Measurements from ENCODE around the gene P2RY1. TPM values are rescaled to one million over a fixed set of nuclear protein-coding genes. Genes with fewer than 3 reads are reported as not detected.

The P2RY1 gene
- total RNA-seq, 1 experiment from 2014 or later: 6.3 TPM

GRCh38 chr3:152835601-152836102, 721 bp downstream of the P2RY1 start:
- Histone ChIP-seq H4K20me1 (ENCODE audit: control insufficient read depth, insufficient read depth, insufficient read length) (no peaks in the 10 kb centered on the region), H3K27me3 (ENCODE audit: insufficient read depth, low read length) (no peaks in the 10 kb centered on the region), H3K4me1 (ENCODE audit: insufficient read depth, low read length) (0 out of 2 replicates have a peak, but pooled peaks cover 2% of the 10 kb centered on the region), H3K9ac (ENCODE audit: extremely low read depth, insufficient read length, low read length) (peak overlapping the region; percentile 32), H3K18ac (ENCODE audit: insufficient read length, low read depth, low read length) (no peak overlapping the region), H3K9me3 (ENCODE audit: control insufficient read depth, low read depth, low read length) (no peaks in the 10 kb centered on the region), H2BK15ac (ENCODE audit: low read depth, low read length) (no peak overlapping the region), H4K5ac (ENCODE audit: insufficient read length, low read depth, low read length) (no peak overlapping the region), H3K79me1 (ENCODE audit: insufficient read depth, low read depth, low read length, poor library complexity, severe bottlenecking) (no peaks in the 10 kb centered on the region), H2BK12ac (ENCODE audit: insufficient read length, low read depth, low read length) (no peak overlapping the region), H3K4ac (ENCODE audit: low read depth, low read length) (no peak overlapping the region), H2BK20ac (ENCODE audit: low read depth, low read length, poor library complexity, severe bottlenecking) (no peak overlapping the region), H4K8ac (replicated peaks; ENCODE audit: insufficient read length, low read depth, low read length) (no peak overlapping the region), H3K27ac (ENCODE audit: insufficient read length, low read depth, low read length) (no peak overlapping the region), H2BK5ac (ENCODE audit: insufficient read length, low read length) (no peak overlapping the region), H2BK120ac (ENCODE audit: low read depth, low read length, poor library complexity, severe bottlenecking) (no peak overlapping the region), H3K79me2 (ENCODE audit: insufficient read depth, low read length) (peaks cover 28% of the 10 kb centered on the region; the same call in 1 of the 2 replicates), H3K23me2 (ENCODE audit: insufficient read length, low read depth, low read length, poor library complexity, severe bottlenecking) (peaks cover 9% of the 10 kb centered on the region), H3K56ac (ENCODE audit: insufficient read length, low read depth, low read length) (no peak overlapping the region), H3K23ac (ENCODE audit: insufficient read length, low read depth, low read length) (no peak overlapping the region), H2AFZ (ENCODE audit: low read length) (no peak overlapping the region), H4K91ac (ENCODE audit: insufficient read length, low read depth, low read length) (no peak overlapping the region), H3K4me2 (ENCODE audit: insufficient read depth, insufficient read length, low read length) (peak overlapping the region; percentile 84), H3T11ph (ENCODE audit: low read length) (no peak overlapping the region), H2AK5ac (ENCODE audit: insufficient read length, low read length) (no peak overlapping the region), H3K14ac (ENCODE audit: insufficient read depth, low read length) (peak overlapping the region; percentile 59; the same call in 1 of the 2 replicates)
- TF ChIP-seq CTCF (conservative IDR thresholded peaks at IDR 0.05): no peak
- peaks cover 32 to 36% of the 10 kb centered on the region in 2 experiments for H3K4me1 Mint-ChIP-seq
- DNase-seq: no peak
- H3K9me3 Mint-ChIP-seq: 0 out of 5 replicates have a peak, but pooled peaks cover 0 to 2% of the 10 kb centered on the region in 2 experiments
- WGBS (ENCODE audit: extremely low coverage, insufficient read length, low lambda C conversion rate): no CpG with 5 or more reads among the region's 47 CpGs
- peaks cover 0 to 25% (median 4%) of the 10 kb centered on the region in 3 experiments; a peak in 4 of 7 replicates for H3K36me3 Mint-ChIP-seq (ENCODE audit: insufficient read depth in 1 of 3, low read depth in 3 of 3)
- H3K4me3 Mint-ChIP-seq: peak overlapping the region; percentile 92 to 93
- peaks cover 22% of the 10 kb centered on the region for H3K27me3 Mint-ChIP-seq (ENCODE audit: low read depth)
- no peak overlapping the region; a peak in 1 of 7 replicates for H3K27ac Mint-ChIP-seq
